Spleen (tissue), 7 donors: ENCODE measurements around the gene IGF1R.

Experiments used
- CTCF ChIP-seq, 11 experiments: fragments of 200-600 bp in 7 of 11; fragments of 450-650 bp in 4 of 11; sonication (generic) in 4 of 11; IDR thresholded peaks in 8 of 11; conservative IDR thresholded peaks in 3 of 11; 1 replicate in 7 of 11; 2 replicates in 4 of 11; pipeline versions ENCODE4 v1.4.0 to v1.8.0; 2016 to 2021; ENCODE audit warnings: antibody characterized with exemption in 11 of 11, inconsistent platforms in 4 of 11, mild to moderate bottlenecking in 1 of 11
- POLR2A ChIP-seq, 3 donors: fragments of 450-650 bp; IDR thresholded peaks; one replicate each; pipeline ENCODE4 v1.5.1; 2017; ENCODE audit warnings: antibody characterized with exemption in 3 of 3, mild to moderate bottlenecking in 1 of 3
- POLR2AphosphoS5 ChIP-seq, 3 donors: sonication (generic); formaldehyde crosslinking; IDR thresholded peaks; one replicate each; pipeline ENCODE4 v1.5.1; 2017; ENCODE audit warnings: antibody characterized with exemption in 3 of 3
- donor health status: DM: no; HTN: no; CAD: no; lungs with moderate emphysema.
- donor health status: DM: no; HTN: no; CAD: no.
- donor health status: DM: no; HTN: no; CAD: no.

DNA sequence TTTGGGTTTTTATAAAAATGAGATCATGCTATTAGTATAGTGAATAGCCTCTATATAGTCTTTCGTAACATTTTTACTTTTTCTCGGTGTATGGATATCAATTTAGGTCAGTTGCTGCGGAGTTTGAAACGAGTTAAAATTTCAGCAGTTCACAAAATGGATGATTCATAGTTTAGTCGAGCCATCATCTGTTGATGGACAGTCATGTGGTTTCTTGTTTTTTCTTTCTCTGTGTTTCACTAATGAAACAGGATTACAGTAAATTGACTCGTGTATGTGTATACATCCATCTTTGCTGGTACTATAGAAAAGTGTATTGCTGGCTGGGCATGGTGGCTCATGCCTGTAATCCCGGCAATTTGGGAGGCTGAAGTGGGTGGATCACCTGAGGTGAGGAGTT is 106.8 kb downstream of the IGF1R start:
- no peak for TF ChIP-seq CTCF (IDR thresholded peaks at IDR 0.05 in 8 of 11, conservative IDR thresholded peaks at IDR 0.05 in 3 of 11)
- TF ChIP-seq POLR2AphosphoS5 (IDR thresholded peaks at IDR 0.05) = no peak
- TF ChIP-seq POLR2A (IDR thresholded peaks at IDR 0.05) = no peak
